HG03521 (cell line): ENCODE data around the gene NOB1.
A peak's percentile ranks its signal among the peaks of the same experiment; 100 is the strongest.
"Not testable (repeated sequence)": the region's sequence is repeated elsewhere in the genome, so short reads cannot be mapped to it uniquely, and the experiment has no call there.

Experiments
- ATAC-seq: cut with Tn5 transposase; IDR thresholded peaks from one replicate; pipeline ENCODE4 v1.9.1; 2021; ENCODE audit warnings: mild to moderate bottlenecking, moderate library complexity; ENCODE audit not compliant: unreplicated experiment

The NOB1 gene

DNA sequence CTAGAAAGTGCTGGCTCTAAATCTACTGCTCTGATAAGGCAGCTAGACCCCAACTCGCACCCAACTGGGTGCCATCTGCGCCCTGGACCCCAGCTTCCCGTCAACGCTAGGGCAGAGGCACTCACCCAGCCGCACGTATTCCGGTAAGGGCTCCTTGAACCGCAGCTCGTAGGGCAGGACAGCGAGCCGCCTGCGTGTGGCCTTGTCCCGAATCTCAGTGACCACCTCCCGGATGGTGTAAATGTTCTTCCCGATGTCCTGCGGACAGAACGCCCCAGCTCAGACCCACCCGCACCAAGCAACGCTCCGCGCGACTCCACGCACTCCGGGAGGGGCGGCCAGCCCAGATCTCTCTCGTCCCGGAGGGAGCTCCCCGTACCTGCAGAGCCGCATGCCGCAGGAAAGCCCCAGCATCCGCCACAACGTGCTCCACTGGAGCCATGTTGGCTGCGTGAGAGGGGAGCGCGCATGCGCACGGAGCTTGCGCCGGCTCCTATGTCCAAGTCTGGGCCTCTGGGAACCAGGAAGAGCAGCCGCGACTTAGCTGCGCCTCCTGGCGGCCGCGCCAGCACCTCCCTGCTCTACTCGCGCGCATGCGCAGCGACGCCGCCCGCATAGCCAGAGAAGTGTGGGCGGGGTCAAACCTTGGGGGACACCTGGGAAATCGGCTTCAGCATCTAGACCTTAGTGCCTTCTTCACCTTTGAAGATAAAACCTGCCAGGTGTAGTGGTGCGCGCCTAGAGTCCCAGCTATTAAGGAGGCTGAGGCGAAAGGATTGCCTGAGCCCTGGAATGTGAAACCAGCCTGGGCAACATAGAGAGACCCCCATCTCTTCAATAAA lies at the start of gene NOB1:
TSS of gene NOB1 (minus strand) at position 458 of the 842 bp plus-strand sequence. CDS start at position 442, 16 bp downstream.
- peak; percentile 97 for ATAC-seq

DNA sequence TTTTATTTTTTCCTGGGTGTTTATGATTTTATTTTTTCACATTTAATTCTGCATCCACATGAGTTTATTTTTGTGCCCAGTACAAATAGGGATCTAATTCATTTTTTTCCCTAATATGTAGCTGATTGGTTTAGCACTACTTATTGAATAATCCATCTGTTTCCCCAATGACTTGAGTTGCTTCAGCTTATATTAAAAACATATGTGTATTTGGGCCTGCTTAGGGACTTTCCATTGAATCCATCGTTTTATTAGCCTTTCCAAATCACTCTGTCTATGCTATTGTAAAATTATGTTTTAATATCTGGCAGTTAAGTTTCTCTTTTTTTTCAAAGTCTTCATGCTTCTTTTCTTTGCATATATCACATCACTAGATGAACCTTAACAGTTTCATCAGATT lies 49.6 kb upstream of the NOB1 start:
- no peak for ATAC-seq

DNA sequence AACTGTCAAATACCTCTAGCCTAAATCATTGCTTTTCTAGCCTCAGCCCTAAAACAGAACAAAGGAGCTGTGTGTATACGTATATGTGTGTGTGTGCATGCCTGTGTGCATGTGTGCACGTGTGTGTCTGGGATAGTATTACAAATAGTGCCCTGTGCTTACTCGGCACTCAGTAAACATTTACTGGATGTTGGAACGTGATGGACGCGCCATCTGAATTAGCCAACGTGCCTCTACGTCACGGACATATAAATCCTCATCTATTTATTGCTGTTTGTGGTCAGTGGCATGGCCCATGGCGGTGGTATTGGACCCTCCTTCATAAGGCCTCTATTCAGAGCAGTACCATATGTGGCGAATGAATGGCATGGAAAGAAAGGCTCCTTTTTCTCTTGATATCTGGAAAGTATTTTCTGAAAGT lies 44.9 kb upstream of the NOB1 start:
- no peak for ATAC-seq

DNA sequence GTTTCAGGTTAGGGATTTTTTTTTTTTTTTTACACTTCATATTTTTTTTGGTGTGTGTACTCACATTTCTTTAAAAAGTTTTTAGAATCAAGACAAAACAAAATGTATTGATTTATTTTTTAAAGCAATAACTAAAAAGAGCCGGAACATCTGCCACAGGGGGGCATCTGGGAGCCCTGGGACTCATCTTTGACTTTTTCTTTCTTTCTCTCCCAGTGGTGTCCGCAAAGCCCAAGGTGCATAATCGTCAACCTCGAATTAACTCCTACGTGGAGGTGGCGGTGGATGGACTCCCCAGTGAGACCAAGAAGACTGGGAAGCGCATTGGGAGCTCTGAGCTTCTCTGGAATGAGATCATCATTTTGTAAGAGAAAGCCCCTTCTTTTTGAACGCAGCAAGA lies 43.7 kb upstream of the NOB1 start:
- no peak for ATAC-seq

DNA sequence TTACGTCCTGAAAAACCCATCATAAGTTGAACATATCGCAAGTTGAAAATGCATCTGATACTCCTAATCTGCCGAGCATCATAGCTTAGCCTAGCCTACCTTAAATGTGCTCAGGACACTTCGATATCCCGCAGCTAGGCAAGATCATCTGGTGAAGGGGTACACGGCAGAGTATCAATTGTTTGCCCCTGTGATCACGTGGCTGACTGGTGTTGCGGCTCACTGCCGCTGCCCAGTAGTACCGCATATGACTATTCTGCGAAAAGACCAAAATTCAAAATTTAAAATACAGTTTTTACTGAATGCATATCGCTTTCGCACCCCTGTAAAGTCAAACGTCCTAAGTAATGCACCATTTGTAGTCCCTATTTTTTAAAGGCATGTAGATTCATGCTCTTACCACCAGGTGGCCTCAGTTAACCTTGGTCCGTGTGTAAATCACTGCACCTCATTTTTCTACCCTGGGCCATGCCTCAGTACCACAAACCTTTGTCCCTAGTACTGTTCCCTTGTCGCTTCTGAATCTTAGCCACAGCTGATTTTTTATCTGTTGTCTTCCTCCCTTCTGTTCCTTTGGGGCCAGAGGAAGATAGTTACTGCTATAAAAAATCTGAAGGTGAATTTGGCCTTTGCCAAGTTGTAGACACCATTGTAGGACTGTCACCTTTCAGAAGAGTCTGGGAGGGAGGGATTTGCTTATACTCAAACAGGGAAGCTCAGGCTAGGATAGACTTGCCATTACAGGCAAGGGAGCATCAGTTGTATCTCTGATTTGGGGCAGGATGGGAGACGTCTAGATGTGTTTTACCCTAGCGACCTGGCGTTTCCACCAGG lies 41.8 kb upstream of the NOB1 start:
- ATAC-seq = no peak

DNA sequence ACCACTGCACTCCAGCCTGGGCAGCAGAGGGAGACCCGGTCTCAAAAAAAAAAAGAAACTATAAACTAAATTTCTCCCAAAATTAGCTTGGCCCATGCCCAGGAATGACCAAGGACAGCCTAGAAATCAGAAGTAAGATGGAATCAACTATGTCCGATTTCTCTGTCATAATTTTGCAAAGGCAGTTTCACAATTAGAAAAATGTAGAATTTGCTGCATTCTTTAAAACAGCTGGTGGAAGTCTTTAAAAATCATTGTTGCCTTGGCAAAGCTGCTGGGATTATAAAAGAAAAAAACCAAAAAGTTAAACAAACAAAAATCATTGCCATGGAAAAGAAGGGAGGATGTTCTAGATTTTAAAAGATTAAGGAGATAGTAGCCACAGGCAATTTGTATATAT lies 39.8 kb upstream of the NOB1 start:
- ATAC-seq = no peak

DNA sequence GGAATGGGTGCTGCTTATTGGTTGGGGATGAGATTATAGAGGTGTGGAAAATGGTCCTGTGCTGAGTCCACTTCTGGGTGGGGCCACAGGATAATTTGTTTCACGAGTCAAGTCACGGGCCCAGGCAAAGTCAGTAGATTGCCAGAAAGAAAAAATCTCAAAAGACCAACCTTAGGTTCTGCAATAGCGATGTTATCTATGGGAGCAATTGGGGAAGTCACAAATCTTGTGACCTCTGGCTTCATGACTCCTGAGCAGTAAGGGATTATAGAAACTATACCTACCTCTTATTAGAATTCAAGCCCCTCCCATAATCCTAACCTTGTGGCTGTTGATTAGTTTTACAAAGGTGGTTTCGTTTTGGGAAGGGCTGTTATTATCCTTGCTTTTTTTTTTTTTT lies 38.8 kb upstream of the NOB1 start:
- ATAC-seq = no peak

DNA sequence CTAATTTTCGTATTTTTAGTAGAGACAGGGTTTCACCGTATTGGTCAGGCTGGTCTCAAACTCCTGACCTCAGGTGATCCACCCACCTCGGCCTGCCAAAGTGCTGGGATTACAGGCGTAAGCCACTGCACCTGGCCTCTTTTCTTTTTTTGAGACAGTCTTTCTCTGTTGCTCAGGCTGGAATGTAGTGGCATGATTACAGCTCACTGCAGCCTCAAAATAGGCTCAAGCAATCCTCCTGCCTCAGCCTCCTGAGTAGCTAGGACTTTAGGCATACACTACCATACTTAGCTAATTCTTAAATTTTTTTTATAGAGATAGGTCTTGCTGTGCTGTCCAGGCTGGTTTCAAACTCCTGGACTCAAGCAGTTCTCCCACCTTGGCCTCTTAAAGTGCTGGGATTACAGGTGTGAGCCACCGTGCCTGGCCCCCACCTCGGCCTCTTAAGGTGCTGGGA lies 36.7 kb upstream of the NOB1 start:
- ATAC-seq = not testable (repeated sequence)

DNA sequence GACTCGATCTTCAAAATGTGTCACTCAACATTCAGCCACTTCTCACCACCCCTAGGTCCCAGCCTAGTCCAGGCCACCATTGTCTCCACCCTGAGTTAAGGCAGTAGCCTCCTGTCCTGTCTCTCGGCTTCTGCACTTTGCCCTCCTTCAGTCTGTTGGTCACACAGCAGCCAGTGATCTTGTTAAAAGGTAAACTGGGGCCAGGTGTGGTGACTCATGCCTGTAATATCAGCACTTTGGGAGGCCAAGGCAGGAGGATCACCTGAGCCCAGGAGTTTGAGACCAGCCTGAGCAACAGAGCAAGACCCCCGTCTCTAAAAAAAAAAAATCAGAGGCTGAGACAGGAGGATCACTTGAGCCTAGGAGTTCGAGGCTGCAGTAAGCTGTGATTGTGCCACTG lies 33.2 kb upstream of the NOB1 start:
- ATAC-seq = no peak

DNA sequence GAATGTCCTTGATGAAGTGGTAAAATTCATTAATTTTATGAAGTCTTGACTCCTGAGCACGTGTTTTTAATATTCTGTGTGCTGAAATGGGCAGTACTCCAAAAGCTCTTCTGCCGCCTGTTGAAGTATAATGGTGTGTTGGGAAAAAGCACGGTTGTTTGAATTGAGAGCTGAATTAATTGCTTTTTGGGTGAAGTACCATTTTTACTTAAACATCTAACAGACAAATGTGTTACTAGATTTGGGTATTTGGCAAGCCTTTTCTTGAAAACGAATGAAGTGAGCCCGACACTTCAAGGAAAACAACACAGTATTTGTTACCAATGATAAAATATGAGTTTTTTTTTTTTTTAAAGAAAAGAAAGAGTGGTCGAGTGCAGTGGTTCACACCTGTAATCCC lies 29.9 kb upstream of the NOB1 start:
- ATAC-seq = no peak

DNA sequence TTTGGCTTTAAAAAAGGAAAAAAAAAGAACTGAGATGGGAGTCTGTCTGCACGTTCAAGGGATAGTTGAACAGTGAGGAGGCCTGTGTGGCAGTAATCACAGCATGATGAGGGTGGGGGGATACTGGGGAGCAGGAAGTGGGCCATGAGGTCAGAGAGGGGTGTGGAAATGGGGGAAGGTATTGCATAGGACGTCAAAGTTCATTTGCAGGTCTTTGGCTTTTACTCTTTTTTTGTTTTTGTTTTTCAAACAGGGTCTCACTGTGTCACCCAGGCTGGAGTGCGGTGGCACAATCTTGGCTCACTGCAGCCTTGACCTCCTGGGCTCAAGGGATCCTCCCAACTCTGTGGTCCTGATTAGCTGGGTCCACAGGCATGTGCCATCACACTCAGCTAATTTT lies 26.4 kb upstream of the NOB1 start:
- no peak for ATAC-seq

DNA sequence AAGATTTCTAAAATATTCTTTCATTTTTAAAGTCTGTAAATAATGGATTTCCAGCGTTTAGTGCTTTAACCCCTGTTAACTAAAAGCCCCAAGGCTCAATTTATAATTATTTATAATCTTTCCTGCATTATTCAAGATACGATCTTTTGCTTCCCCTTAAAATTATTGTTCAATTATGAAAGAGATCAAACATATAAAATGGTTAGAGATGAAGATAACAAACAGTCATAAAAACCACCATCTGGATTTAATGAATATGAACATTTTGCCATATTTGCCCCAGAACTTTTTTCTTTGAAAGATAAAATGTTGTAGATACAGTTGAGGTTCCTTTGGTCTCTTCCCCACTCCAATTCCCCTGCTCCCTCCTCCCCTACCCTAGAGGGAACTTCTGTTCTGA lies 25.0 kb upstream of the NOB1 start:
- ATAC-seq = no peak

DNA sequence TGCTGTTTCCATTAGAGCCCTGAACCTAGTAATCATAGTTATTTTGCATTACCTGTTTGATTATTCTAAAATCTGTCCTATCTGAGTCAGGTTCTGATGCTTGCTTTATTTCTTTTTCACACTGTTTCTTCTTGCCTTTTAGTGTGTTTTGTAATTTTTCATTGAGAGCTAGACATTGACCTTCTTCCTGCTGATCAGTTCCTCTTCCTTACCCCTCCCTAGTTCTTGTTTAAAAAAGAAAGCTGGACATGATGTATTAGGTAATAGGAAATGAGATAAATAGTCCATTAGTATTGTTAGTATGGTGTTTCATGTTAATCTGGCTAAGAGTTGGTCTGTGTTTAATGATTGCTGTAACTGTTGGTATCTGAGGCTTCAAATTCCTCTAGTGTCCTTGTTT lies 20.8 kb upstream of the NOB1 start:
- no peak for ATAC-seq

DNA sequence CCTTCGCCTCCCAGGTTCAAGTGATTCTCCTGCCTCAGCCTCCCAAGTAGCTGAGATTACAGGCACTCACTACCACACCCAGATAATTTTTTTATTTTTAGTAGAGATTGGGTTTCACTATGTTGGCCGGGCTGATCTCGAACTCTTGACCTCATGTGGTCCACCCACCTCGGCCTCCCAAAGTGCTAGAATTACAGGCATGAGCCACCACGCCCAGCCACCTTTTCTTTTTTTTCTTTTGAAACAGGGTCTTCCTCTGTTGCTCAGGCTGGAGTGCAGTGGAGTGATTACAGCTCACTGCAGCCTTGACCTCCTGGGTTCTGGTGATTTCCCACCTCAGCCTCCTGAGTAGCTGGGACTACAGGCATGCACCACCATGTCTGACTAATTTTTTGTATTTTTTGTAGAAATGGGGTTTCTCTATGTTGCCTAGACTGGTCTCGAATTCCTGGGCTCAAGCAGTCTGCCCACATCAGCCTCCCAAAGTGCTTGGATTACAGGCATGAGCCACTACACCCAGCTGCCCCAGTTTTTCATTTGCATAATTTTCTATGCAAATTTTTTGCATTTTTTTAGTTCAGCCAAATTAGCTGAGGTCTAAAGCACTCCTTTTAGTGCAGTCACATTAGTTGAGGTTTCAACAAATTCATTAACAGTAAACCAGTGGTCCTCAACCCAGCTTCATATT lies 18.7 kb upstream of the NOB1 start:
- no peak for ATAC-seq

DNA sequence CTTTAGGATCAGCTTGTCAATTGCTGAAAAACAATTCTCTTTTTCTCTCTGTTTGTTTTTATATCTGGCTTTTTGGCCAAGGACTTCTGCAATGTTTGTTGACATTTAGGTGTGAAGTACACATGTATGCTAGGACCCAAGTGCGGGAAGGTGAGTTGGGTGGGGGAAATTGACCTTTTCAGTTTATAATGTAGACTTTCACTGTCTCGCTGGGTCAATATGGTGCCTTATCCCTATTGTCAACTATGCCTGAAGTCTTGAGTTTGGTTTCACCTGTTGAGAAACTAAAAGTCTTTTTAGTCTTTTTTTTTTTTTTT lies 16.9 kb upstream of the NOB1 start:
- no peak for ATAC-seq

DNA sequence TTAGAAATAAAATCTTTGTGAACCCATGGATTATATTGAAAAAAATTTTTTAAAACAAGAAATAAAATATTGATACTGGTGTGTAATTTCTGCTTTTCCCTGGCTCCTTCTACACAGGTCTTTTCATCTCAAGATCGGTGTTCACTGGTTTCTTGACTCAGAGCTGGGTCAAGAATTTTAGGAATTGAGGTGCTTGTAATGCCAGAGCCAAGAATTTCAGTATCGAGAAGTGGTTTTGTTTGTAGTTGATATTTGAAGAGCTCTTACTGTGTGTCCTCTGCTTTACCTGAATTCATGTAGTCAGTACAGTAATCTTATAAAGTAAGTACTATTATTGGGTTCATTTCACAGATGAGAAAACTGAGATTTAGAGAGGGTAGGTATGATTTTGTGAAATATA lies 14.7 kb upstream of the NOB1 start:
- no peak for ATAC-seq

DNA sequence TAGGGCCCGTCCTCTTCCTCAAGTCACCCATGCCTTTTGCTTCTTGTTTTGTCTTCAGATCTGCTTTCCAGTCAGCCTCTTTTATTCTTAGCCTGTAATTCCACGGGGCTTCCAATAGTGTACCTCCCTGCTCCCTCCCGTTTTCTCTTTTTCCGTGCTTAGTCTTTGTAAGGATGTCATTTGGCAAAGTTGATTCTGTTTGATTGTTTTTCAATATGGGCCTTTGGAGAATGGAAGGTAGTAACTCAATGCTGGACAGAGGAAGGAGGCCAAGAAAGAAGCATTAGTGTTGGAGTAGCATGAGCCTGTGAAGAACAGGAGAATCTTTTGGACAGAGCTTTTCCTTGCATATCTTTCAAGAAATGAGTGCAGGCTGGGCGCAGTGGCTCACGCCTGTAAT lies 13.9 kb upstream of the NOB1 start:
- no peak for ATAC-seq

DNA sequence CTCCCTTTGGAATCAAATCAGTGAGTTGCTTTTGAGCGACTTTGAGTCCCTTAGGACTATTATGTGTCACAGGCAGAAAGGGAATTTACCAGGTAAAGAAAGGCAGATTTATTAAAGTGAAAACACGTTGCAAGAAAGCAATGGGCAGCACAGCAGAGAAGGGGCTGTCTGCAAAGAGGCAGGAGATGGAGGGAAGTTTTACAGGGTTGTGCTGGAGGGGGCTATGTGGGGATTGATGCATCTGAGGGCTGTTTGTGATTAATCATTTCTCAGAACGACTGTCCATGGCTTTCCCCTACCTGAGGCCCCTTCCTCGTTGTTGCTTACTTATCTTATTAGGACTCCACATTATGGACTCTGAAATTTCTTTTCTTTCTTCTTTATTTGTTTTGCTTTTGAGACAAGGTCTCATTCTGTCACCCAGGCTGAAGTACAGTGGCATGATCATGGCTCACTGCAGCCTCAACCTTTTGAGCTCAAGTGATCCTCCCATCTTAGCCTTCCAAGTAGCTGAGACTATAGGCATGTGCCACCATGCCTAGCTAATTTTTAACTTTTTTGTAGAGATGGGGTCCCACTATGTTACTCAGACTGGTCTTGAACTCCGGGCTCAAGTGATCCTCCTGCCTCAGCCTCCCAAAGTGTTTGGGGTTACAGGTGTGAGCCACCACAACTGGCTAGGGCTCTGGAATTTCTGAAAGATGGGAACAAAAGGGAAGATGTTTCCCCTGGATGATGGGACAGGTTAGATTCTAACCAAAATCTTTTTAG lies 12.9 kb upstream of the NOB1 start:
- no peak for ATAC-seq

DNA sequence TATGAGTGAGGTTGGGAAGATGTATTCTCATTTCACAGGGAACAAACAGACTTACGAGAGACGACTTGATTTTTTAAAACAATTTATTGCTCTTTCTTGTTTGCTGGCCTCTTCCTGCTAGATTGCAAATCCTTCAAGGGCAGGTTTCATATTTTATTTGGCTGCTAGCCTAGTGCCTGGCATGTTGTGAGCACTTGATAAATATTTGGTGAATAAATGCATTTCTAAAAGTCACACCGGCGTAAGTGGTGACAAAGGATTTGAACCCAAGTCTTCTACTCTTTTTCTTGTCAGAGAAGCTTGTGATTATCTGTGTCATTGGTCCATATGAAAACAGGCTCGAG lies 8.8 kb upstream of the NOB1 start:
- ATAC-seq = no peak

DNA sequence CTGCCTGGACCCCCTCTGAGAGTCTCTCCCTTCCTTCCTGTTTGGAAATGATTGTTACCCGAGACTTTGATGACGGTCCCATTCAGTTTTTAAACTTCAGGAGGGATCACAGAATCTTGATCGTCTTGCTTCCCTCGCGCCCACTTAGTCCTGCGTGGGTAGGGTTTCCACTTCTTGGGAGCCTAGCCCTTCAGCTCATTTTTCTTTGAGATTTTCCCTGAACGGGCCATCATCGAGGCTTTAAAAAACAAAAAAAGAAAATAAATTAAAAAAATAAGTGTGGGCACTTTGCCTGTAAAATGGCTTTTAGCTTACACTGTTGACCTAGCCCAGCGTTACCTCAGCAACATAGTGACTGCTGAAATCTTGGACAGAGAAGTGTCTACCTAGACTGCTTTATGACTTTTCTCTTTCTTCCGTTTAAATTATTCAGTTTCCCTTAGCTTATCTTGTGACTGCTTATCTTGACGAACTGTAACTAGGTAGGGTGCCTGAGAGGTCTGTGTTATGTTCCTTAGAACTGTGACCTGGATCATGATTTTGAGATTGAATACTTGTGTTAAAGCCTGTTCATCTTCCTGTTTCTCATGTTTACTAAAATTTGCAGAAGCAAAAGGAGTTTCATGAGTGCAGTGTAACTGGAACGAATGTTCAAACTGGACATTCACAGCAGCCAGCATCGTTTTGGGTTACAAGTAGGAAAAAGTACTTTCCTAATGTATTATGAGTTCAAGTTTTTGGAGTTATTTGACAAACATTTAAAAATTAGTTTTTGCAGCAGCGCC lies 8.3 kb upstream of the NOB1 start:
- no peak for ATAC-seq
